HG03439 (cell line): ENCODE measurements around the gene GUCA2B.

ENCODE experiments used
- ATAC-seq: cut with Tn5 transposase; IDR thresholded peaks from one replicate; pipeline ENCODE4 v1.9.1; 2021; ENCODE audit warnings: mild to moderate bottlenecking, moderate library complexity; ENCODE audit not compliant: unreplicated experiment

Gene GUCA2B

DNA sequence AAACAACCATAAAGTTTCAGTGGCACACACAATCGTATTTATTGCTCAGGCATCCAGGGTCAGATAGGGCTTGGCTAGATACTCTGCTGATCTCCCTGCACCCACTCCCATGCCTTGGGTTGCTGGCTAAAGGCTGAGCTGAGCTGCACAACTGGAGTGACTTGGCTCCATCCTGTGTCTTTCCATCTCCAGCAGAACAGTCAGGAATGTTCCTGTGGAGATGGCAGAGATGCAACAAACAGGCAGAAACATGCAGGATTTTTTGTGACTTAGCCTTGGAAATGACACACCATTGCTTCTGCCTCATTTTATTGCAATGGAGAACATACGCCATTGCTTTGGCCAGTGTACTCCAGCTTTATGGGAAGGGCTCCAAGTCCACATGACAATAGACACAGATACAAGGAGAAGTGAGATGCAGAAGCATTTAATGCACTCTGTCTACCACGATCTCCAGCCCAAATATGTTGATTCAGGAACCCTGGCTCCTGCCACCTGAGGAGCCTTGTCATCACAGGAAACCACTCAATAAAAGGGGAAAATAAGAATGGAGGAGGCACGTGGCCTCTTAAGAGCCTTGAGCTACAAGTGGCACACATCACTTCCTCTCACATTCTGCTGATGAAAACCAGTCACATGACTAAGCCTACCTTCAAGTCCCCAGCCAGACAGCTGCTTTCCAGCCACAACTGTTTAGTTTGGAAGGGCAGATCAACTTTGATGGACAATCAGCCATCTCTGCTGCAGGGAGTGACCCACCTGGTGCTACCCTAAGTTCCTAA, 10.1 kb upstream of the GUCA2B start:
- no peak for ATAC-seq

DNA sequence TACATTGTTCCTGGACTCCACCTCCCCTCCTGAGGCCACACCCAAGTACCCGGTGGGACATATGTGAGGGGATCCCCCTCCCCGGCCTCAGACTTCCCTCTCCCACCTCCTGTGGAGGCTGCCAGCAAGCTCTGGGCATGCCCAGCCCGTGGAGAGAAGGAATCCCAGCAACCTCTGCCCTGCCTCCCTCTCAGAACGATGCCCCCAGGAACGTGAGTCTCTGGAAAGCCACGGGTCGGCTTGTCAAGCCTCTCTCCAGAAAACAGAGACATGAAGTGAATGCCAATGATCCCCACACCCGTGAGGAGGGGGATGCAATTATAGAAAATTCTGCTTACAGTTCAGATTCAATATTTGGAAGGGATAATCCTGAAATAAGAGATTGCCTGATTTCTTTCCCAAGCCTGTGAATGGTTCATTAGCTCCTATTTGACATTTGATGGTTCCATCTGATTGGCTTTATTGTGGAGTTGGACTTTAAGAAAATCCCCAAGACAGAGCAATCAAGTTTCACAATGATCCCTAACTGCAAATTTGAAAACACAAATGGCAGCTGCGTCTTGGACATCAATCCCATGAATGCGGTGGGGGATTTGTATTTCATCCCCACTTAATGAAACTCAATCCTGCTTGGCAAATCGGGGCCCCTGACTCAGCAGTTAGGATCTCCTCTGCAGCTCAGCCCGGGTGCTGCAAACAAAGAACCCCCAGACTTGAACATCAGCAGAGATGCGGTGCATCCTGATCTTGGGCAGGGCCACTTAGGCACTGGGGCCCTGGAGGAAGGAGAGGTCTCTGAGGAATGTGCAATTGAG, 9.1 kb upstream of the GUCA2B start:
- no peak for ATAC-seq

DNA sequence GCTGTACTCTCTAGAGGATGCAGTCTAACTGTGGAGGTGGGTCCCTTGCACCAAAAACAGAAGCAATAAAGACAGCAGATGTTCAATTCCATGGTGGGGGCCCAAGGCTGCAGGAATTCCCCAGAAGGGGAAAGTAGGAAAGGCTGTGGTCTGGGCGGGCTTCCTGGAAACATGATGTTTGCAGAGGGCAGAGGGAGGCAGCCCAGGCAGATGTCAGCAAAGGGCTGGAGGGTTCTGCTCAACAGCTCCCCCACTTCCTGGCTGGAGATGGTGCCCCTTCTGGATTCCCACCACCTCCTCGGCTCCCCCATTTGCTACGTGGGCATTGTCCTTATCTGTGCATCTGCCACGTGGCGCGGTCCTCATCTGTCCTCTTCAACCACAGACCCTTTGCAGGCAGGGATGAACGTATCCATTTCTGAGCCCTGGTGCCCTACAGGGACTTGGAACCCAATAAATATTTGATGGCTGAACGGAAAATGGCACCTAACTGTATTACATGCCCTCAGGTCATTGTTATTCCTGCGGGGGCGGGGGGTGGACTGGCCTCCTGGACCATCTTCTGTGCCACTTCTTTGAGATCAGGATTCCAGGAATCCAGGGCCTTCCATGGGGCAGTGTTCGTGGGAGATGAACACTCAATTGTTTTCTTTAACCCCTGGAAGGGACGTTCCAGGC, 8.4 kb upstream of the GUCA2B start:
- no peak for ATAC-seq

DNA sequence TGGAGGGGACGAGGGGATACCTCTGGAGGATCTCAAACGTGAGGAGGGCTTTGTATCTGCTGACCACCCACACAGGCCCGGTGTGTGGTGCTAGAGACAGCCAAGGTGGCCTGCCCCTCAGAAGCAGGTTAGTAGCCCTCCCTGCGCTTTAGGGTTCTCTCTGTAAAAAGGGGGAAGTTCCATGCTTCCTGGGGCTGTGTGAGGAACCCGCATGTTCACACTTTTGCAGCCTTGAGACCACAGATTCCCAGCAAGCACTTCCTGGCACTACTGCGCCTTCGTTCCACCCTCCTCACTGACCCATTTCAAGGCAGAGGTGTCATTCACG, 7.9 kb upstream of the GUCA2B start:
- ATAC-seq: no peak

DNA sequence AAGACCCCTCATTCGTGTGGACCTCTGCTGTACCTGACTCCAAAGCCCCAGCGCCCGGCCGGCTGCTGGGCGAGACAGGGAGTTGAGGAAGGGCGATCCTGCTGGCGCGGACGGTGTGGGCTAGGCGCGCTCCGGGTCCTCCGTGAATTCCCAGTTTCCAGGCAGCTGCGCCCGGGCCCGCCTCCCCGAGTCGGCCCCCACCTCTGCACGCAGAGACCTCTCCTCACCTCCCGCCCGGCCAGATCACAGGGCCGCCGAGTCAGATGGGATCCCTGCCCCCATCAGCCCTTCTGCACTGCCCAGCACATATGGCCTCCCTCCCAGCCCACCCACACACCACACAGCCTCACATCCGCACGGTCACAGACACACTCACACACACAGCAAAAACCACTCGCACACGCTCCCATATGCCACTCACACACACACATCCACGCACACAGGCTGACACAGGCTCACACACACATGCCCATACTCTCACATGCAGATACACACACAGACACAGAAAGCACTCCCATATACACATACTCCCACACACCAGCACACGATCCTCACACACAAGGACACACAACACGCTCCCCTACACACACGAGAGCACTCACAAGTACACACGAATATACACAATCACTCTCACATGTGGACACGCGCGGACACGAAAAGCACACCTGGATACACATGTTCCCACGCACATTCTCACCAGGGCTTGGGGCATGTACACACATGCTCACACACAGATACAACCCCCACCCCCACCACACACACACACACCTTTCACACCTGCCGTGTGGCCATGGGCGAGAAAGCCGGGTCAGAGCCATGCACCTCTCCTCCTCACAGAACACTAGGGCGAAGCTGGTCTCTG, 7.2 kb upstream of the GUCA2B start:
- ATAC-seq: no peak

DNA sequence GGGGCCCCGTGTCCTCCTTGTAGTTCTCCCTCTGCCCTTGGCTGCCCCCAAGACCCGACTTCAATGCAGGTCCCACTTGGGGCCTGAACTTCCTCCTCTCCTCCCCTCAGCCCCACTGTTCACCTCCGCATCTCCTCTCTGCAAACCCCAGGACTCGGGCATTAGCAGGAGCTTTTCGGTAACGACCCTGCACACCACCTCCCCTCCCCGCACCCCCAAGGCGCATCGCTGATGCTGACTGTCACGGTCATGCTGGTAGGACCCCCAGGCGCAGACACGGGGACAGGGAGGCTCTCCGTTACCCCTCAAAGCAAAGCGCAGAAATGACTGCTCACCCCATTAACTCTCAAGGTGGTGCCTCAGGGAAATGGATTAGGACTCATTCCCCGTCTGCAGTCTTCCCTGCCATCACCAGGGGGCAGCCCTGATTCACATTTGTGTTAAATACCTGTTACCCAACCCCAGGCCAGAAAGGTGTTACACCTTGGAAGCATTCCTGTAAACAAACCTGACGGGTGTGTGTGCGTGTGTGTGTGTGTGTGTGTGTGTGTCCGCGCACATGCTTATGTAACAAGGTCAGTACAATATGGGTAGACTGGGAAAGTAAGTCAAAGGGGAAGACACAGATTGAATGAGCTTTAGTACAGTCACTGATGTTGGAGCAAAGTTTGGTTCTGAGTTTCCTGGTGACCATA, 6.4 kb upstream of the GUCA2B start:
- ATAC-seq: no peak

DNA sequence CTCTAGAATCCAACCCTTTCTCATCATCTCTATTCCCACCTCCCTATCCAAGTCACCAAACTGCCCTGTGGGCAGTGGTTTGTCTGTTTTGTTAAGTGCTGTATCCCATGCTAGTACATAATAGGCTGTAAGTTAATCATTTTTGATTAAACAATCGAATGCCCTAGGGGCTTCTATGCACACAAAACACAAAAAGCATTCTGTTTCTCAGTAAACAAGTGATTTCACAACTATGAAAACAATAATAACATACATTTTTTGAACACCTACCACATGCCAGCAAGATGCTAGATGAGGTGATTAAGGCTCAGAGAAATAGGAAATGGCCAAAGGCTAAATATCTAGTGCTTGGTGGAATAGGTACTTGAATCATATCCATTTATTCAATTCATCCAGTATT, 5.0 kb upstream of the GUCA2B start:
- ATAC-seq: no peak

DNA sequence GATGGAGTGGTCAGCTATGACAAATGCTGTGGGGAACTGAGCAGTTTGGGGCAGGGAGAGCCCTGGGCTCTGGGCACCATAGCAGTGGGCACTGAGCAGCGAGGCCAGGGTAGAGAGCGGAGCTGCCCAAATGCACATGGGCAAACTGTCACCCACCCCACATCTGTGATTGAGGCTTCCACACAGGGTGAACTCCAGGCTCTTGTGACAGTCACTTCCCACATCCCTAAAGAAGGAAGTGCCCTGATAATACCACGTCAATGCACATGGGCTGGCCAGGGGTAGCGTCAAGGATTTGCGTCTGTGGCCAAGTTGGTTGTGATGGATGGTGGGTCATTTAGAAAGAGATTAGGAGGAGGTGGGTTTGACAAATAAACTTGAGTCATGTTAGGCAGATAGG, 2.6 kb upstream of the GUCA2B start:
- ATAC-seq: no peak

DNA sequence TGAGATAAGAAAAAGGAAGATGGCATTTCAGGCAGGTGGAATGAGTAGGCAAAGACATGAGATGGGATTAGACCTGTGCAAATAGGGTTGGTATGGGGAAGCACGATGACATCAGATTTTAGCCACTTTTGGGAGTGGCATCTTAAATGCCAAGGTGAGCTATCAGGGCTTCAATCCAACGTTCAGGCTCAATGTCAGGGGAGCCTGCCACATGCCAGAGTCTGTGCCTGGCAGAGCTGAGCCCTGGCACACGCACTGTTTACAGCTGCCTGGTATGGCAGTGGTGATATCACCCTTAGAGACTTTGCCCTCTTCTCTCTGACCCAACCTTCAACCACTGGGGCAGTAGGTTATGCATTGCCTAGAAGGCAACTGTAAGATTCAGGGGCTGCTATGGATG, 1.1 kb upstream of the GUCA2B start:
- no peak for ATAC-seq

DNA sequence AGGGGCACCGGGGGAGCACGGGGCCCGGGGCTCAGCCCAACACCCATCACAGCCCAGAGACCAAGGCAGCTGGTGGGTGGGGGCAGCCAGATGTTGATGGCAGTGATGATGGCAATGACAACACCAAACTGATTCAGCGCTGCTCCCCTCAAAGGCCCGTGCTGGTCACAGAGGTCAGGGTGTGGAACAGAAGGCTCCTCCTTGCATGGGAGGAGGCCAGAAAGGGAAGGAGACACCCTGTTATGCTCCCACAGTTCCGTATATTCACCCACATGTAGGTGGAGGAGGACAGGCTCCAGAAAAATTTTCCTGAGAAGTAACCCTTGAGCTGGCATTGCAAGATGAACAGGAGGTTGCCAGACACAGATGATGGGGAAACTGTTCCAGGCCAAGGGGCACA, 414 bp downstream of the GUCA2B start:
- no peak for ATAC-seq

DNA sequence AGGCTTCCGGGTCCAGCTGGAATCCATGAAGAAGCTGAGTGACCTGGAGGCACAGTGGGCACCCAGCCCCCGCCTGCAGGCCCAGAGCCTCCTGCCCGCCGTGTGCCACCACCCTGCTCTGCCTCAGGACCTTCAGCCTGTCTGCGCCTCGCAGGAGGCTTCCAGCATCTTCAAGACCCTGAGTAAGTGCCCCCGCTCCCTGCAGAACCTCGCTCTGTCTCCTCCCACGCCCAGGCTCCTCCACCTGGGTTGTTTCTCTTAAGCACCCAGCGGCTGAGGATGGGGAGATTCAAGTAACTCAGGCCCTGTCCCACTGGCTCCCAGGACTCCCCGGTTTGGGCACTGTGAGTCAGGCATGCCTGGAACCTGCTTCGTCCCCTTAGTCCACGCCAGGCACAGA, 1.5 kb downstream of the GUCA2B start:
- no peak for ATAC-seq

DNA sequence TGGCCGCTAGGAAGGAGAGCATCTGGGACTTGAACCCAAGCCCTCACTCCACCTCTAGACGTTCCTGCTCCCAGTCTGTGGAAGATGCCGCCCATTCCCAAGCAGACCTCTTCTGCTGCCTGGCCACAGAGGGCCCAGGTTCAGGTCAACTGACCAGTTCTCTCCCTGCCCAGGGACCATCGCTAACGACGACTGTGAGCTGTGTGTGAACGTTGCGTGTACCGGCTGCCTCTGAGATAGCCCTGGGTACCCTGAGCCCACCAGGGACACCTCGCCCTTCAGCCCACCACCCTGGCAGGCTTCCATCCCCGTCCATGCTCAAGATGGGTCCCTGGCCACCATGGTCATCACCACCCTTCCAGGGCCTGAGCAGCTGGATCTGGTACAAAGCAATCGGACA, 2.2 kb downstream of the GUCA2B start:
- no peak for ATAC-seq

DNA sequence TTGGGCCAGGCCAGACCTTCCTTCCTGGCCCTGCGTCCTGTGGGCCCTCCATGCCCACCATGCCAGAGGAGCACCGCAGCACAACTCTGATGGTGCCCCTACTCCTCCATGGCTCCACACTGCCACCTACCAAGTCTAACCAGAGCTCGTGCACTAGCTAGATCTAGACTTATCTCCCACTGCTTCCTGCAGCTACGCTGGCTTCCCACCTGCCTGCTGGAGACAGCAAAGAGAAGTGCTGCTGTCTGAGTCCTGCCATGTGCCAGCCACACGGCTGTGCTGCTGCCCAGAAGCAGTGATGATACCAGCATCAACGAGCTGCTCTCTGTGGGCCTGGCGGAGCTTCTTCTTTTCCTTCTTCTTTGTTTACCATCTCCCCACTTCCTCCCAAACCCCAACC, 4.5 kb downstream of the GUCA2B start:
- no peak for ATAC-seq

DNA sequence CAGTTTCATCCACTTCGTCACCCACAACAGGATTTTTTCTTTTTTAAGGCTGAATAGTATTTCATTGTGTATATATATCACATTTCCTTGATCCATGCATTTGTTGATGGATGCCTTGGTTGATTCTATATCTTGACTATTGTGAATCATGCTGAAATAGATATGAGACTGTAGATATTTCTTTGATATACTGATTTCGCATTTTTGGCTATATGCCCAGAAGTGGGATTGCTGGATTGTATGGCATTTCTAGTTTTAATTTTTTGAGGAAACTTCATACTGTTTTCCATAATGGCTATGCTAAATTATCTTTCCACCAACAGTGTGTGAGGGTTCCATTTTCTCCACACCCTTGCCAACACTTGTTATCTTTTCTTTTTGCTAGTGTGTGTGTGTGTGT, 5.0 kb downstream of the GUCA2B start:
- ATAC-seq: no peak

DNA sequence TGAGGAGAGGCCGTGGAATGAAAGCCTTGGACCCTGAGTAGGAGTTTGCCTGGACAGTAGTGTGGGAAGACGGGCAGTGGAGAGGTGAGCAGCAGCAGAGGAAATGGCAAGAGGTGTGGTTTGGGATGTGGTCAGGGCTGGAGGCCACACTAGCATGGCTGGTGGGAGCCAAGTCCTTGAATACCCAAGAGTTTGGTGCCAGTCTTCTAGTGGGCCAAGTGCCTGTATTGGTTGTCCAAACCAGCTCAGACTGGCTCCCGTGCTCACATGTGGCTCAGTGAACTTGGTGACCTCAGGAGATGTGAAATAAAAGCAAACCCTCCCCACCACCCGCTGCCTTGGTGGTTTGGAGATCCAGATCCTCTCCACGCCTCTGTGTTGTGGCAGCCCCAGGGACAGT, 9.0 kb downstream of the GUCA2B start:
- ATAC-seq: no peak

DNA sequence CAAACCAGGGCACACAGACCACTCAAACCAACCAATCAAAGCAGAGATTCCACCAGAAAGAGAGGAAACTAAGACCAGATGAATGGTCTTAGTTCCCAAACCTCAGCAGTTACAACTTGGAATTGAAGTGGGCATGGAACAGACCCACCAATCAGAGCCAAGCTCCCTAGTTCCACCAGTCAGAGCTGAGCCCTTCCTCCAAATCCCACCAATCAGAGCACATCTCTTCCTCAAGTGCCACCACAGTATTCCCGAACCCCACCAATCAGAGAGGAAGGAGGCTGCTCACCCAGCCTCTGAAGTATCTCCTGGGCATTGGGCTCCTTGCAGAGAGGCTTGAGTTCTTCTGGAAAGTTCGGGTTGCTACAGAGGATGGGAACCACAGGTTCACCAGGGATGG, 9.9 kb downstream of the GUCA2B start:
- no peak for ATAC-seq

DNA sequence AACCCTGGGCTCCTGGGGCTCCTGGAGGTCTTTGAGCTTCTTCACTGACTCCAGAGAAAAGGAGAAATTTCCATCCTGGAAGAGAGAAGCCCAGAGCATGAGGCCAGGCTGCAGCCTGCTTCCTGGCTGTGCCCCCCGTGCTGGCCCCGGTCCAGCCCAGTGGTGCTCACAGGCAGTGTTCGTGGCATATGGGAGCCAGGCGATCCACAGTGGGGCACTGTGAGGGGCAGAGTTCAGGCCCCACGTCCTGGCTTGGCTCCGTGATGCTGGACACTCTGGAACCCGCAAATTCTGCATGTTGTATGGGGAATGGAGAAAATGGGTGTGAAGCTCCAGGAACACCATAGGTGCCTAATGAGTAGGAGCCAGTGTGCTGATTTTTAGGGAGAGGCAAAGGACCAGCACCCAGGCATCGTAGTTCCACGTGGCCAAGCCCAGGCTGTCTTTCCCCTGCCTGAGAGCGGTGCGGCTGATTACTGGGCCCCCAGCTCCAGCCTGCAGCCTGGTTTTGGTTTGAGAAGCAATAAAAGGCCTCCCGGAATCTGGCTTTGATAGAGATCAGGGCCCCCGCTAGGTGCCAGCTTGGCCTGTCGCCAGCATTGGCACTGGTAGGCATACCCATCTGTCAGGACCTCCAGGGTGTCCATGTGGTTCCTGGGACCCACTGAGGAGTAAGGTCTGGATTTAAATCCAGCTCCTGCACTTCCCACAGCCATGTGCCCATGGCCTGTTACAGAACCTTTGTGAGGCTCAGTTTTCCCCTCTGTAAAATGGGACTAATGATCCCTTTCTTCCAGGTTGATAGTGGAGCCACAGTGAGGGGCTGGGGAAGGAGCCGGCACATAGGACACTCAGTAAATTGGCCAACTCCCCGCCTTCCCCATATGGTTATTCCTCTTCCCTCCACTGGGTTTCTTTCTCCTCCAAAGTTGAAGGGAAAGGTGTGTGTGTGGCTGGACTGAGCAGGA, 10.6 kb downstream of the GUCA2B start:
- ATAC-seq: no peak

DNA sequence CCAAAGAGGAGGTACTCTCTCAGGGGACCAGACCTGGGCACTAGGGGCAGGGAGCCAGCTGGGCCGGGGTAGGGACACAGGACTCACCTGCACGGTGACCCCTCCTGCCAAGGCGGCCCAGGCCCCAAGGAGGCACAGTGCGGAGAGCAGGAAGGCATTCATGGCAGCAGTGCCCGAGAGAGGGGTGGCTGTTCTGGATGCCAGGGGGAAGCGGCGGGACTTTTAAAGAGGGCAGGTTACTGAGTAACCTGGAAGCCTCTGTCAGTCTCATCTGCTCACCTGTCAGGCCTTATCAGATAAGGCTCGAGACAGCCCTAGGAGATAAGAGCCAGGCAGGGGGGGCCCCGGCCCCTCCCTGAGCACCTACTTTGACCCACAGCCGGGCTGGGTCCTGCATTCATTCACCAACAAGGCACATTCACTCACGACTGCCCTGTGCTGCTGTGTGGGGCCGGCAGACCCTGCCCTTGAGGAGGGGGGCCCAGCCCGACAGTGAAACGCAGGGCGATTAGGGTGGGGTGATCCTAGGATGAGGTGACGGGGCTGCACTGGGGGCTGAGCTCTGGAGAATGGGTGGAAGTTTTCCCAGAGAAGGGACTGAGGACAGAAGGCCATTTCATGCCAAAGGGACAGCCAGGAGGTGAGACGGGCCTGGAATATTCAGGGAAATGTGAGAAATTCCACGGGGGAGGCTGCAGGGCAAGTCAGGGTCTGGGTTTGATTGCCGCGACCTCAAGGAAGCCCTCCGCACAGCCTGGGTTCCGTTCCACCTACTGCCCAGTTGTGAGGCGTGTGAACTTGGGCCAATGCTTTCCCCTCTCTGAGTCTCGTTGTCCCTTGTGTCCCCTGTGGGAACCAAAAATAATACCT, 11.6 kb downstream of the GUCA2B start, which contains the start of gene GUCA2A:
TSS of gene GUCA2A (minus strand) at position 195 of the 870 bp plus-strand sequence. CDS start at position 162, 33 bp downstream.
- ATAC-seq: no peak
